GM12874 (cell line): ENCODE measurements around the gene GPD1L.
A peak's percentile ranks its signal among the peaks of the same experiment; 100 is the strongest.

Experiments used
- CTCF ChIP-seq: IDR thresholded peaks from 2 replicates; pipeline ENCODE4 v1.5.1; 2011; ENCODE audit warnings: low read depth, mild to moderate bottlenecking, control low read depth, low read length, moderate library complexity; ENCODE audit not compliant: insufficient read depth

Gene GPD1L

GRCh38 chr3:32146746-32147211 is 40.4 kb downstream of the GPD1L start:
- TF ChIP-seq CTCF, result no peak

GRCh38 chr3:32147509-32147908 is 41.1 kb downstream of the GPD1L start:
- TF ChIP-seq CTCF, result no peak

GRCh38 chr3:32147933-32148332 is 41.5 kb downstream of the GPD1L start:
- TF ChIP-seq CTCF, result no peak

GRCh38 chr3:32148351-32148750 is 41.9 kb downstream of the GPD1L start:
- TF ChIP-seq CTCF, result no peak

GRCh38 chr3:32153414-32154204 is 47.2 kb downstream of the GPD1L start:
- TF ChIP-seq CTCF, result no peak

DNA sequence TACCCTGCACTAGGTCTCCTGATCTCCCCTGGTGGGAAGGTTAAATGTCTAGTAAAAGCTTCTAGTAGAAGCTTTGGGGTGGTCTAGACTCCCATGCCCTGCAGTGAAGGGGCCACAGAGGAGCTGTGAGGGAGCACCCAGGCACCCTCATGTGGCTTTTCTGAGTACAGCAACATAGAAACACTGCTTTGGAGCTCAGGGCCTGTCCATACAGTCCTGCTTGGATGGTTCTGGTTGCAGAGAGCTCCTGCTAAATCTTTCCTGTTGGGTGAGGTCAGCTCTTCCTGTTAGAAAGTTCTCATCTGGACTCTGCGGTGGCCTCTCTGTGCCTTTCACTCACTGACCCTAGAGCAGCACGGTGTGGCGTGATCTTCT is 47.8 kb downstream of the GPD1L start:
- TF ChIP-seq CTCF, result peak; percentile 30; the same call in 1 of the 2 replicates

- no peak for TF ChIP-seq CTCF
Observed at GRCh38 chr3:32155117-32155516, 48.7 kb downstream of the GPD1L start.
